ENCODE results near the gene WDR33.

WDR33 gene

GRCh38 chr2:127718271-127718670 is 92.7 kb downstream of the WDR33 start:
- no peak for DNase-seq (ENCODE audit: low spot score)

DNA sequence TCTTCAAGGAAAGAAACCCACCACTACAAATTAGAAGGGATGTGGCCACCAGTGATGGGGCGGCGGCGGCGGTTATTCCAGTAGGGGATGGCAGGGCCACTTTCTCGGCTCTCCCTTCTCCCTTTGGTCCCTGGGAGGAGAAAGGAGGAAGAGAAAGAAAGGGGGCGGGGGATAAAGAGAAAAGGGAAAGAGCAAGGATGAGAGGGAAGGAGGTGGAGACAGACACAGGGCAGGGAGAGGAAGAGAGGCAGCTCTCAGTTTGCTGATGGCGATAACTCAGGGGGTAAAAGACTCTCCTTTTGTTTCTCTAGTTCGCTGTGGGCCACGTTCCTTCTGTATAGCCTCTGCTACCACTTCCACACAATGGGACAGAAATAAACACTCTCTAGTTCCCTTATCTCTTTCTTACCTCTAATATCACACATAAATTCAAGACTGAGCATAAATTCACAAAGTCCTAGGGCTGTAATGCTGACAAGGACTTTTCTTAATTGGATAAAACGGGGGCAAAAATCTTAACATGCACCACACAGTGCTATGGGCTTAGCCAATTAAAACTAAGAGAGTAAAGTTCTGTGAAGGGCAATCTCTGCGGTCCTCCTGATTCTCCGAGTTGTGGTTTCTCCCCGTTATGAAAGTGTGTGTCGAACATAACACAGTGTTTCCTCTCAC is 95.1 kb downstream of the WDR33 start:
- no peak for DNase-seq (ENCODE audit: low spot score)

DNA sequence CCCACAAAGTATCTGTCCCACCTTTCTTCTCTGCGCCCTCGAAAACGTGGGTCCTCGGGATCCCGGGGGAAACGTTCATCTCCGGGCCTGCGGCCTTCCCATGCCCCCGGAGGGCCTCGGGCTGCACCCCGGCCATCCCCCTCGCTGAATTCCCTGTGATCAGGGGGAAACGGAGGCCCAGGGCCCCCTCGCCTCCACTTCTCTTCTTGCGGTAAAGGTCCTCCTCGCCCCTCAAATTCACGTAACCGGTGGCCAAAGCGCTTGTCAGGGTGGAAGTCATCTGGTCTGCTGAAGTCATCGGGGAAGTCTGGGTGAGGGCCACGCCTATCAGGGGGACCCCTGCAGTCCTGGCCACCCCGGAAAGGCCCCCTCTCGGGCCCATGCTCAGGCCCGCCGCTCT is 97.4 kb downstream of the WDR33 start:
- DNase-seq (ENCODE audit: low spot score): no peak

DNA sequence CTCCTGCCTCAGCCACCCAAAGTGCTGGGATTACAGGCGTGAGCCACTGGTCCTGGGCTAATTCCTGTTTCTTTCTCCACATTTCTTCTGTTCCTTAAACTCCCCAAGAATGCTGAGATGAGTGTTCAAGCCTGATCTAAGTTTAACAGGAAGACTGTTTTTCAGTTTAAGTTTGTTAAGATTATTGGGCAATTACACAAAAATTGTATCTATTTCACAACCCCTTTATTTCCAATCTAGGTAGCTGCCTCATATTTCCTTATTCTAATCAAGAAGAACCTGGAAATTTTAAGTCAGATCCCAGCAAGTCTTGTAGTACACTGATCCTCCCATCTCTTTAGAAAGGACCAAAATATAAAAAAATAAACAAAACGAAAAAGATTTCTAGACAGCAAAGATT is 98.0 kb downstream of the WDR33 start:
- DNase-seq (ENCODE audit: low spot score): no peak

DNA sequence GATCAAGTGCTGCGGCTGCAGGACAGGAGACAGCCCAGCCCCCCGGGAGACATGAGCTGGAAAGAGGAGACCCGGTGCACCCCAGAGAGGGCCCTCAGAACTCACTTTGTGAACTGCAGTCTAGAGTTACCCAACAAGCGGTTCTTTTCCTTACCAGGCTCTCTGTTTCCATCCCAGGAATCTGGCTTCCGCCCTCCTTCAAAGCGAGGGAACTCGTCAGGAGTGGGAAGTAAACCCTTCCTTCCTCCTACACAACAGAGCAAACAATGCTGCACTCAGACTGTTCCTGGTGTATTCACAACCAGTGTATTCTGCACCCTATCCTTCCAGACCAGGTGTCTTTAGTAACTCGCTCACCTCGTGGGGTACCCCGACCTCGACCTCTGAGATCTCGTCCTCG is 101.6 kb downstream of the WDR33 start:
- no peak for DNase-seq (ENCODE audit: low spot score)

GRCh38 chr2:127707890-127708648 is 102.9 kb downstream of the WDR33 start:
- no peak for DNase-seq (ENCODE audit: low spot score)

GRCh38 chr2:127706215-127706990 is 104.6 kb downstream of the WDR33 start:
- no peak for DNase-seq (ENCODE audit: low spot score)

- no peak for DNase-seq (ENCODE audit: low spot score)
These were observed 105.4 kb downstream of the WDR33 start for GRCh38 chr2:127705391-127706065.

- no peak for DNase-seq (ENCODE audit: low spot score)
These were observed 106.2 kb downstream of the WDR33 start for GRCh38 chr2:127704641-127705390.

DNA sequence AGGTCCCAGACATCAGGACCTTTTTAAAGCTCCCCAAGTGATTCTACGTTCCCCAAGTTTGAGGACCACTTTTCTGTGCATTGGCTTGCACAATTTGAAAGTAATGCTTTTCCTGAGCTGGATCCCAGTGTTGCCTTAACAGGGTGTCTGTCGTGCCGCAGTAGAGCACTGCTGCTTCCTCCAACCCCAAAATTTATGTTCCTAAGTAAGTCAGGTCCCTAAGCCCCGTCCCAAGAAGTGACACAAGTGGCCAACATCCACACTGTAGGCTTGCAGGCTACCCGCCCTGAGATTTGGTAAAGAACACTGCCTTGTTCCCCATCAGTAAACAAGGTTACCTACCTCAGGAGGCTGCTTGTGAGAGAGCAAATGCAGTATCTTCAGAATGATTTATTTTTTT is 107.7 kb downstream of the WDR33 start:
- no peak for DNase-seq (ENCODE audit: low spot score)

DNA sequence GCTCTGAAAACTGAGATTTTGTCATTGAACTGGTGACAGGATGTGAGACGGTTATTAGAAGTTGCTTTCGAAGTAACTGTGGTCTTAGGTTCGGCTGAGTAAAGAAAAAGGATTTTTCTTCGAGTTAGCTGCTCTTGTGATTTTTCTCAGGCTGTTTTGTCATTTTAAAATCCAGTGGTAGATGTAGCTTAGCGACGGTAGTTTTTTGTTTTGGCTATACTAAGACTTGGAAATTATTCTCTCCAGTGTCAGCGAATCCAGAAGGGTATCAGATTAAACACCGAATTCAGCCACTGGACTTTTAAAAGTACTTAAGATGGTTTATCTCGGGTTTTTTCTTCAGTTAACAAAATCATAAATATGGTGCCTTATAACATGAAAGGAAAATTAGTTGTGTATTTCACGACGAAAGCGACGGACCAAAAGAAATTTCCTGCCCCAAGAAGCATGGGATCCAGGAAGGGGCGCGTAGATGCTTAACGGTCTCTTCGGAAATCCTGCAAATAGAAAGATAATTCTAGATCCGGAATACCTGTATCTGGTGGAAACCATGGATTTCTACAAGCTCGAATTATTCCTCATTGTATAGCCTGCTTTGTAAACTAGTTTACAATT is 108.5 kb downstream of the WDR33 start:
- no peak for DNase-seq (ENCODE audit: low spot score)

- peak; percentile 84 for DNase-seq (ENCODE audit: low spot score)
These were observed 109.1 kb downstream of the WDR33 start for GRCh38 chr2:127701651-127702394.

DNA sequence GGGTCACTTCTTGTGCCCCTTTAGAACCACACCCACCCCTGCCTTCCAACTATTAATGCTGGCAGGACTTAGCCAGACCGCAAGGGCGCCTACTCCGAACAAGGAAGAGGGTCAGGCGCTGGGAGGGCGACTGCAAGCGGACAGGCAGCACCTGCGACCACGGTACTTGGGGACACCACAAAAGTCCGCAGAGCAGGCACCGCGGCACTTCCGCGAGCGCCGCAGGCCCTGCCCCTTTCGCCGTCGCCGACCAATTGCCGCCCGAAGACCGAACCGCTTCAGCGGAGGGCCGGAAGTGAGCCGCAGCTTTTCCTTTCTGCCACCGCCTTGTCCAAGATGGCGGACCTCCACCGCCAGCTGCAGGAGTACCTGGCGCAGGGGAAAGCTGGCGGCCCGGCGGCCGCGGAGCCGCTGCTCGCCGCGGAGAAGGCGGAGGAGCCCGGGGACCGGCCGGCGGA is 109.7 kb downstream of the WDR33 start, which contains the start of gene SFT2D3:
Gene SFT2D3 (plus strand): TSS at position 305 of the 458 bp plus-strand sequence. CDS start 32 bp downstream, at position 337.
- peak; percentile 95 for DNase-seq (ENCODE audit: low spot score)

GRCh38 chr2:127700527-127701192 is 110.3 kb downstream of the WDR33 start:
- peak; percentile 77 for DNase-seq (ENCODE audit: low spot score)

DNA sequence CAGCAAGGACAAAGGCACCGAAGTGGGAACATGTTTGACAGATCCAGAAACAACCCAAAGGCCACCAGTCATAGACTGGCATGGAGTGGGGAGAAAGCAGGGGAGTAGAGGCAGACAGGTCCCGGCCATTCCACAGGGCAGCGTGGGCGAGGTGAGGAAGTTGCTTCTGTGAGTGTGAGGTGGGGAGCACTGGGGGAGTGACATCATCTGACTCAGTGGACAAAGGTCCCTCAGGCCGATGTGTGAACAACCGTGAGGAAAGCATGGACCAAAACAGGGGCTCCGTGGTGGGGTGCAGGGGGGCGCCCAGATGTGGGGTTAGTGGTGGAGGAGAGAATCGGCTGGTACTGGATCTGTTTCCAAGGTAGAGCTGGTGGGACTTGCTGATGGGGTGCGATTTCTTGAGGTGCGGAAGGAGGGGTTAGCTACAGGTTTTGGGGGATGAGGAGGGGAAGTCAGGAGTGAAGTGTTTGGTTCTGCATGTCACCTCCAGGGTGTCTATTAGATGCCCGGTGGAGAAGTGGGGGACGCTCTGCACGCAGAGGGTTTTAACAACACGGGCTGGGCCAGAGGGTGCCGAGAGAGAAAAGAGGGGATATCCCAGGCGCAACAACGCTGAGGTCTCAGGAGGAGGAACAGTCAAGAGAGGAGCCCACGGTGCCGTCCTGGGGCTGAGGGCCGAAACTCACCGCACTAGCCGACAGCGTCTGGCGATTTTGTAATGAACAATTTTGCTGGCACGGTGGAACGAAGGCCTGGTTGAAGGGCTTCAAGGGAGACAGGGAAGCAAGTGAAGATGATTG is 112.2 kb downstream of the WDR33 start:
- DNase-seq (ENCODE audit: low spot score): no peak

- DNase-seq (ENCODE audit: low spot score): no peak
These were observed 113.3 kb downstream of the WDR33 start for GRCh38 chr2:127697482-127698180.

GRCh38 chr2:127695491-127696472 is 115.2 kb downstream of the WDR33 start:
- peak; percentile 77 for DNase-seq (ENCODE audit: low spot score)

All from ecto neural progenitor cell (in vitro differentiated cells).